A673 (cell line): ENCODE data around the gene CDK1. TPM values are rescaled to one million over a fixed set of nuclear protein-coding genes. Genes with fewer than 3 reads are reported as not detected.

Experiments
- BruUV-seq: library from RNA; stranded (reverse); fragments of 400-500 nt; replicated peaks from 2 replicates; lab custom pipeline; 2021; lab: Mats Ljungman, UMichigan
- CTCF ChIA-PET: fragments of 300-600 bp; sonication (Branson Sonifier 250); formaldehyde crosslinking; loops from one replicate; lab custom pipeline; 2022; ENCODE audit warnings: antibody characterized with exemption; lab: Charles Lee
- POLR2A ChIA-PET: fragments of 300-600 bp; sonication (Branson Sonifier 250); formaldehyde crosslinking; loops from one replicate; lab custom pipeline; 2022; ENCODE audit warnings: antibody characterized with exemption; ENCODE audit not compliant: low non-redundant PET; lab: Charles Lee
- DNase-seq: peaks from one replicate; pipeline ENCODE4 v3.0.0-alpha.2; 2015; ENCODE audit warnings: low spot score
- H3K27ac ChIP-seq: fragments of 200-600 bp; sonication (generic); 2 replicates; pipeline ENCODE4 v1.5.1; 2016; ENCODE audit warnings: mixed run types, low read depth, mild to moderate bottlenecking, mixed read lengths, antibody characterized with exemption, low read length; ENCODE audit not compliant: poor library complexity, severe bottlenecking
- H3K27me3 ChIP-seq: fragments of 200-600 bp; sonication (generic); replicated peaks from 2 replicates; pipeline ENCODE4 v1.6.1; 2017; ENCODE audit warnings: mixed run types, low read depth, mild to moderate bottlenecking, mixed read lengths, antibody characterized with exemption, low read length; ENCODE audit not compliant: insufficient read depth, poor library complexity
- H3K36me3 ChIP-seq: fragments of 200-600 bp; sonication (generic); 2 replicates; pipeline ENCODE4 v1.6.1; 2016; ENCODE audit warnings: mixed run types, mild to moderate bottlenecking, mixed read lengths, antibody characterized with exemption, low read length; ENCODE audit not compliant: insufficient read depth, poor library complexity, severe bottlenecking
- H3K4me1 ChIP-seq: fragments of 200-600 bp; sonication (generic); 2 replicates; pipeline ENCODE4 v1.6.1; 2017; ENCODE audit warnings: mixed run types, mild to moderate bottlenecking, mixed read lengths, antibody characterized with exemption, low read length; ENCODE audit not compliant: insufficient read depth, poor library complexity, severe bottlenecking
- H3K4me3 ChIP-seq: fragments of 200-600 bp; sonication (generic); 2 replicates; pipeline ENCODE4 v1.5.1; 2016; ENCODE audit warnings: low read depth, mixed run types, mild to moderate bottlenecking, mixed read lengths, low read length; ENCODE audit not compliant: poor library complexity, severe bottlenecking
- H3K9me3 ChIP-seq: fragments of 200-600 bp; sonication (generic); 2 replicates; pipeline ENCODE4 v1.6.1; 2016; ENCODE audit warnings: mixed run types, low read depth, mild to moderate bottlenecking, mixed read lengths, antibody characterized with exemption, low read length; ENCODE audit not compliant: poor library complexity, severe bottlenecking
- EZH2 ChIP-seq: fragments of 200-600 bp; sonication (generic); IDR thresholded peaks from 2 replicates; pipeline ENCODE4 v1.6.1; 2017; ENCODE audit warnings: borderline replicate concordance, low read depth, mild to moderate bottlenecking, mixed read lengths, antibody characterized with exemption, low read length; ENCODE audit not compliant: poor library complexity, severe bottlenecking
- intact Hi-C: fragments of 100-400 bp; cut with micrococcal nuclease; formaldehyde crosslinking; loops from one replicate; pipeline ENCODE4 v1.10.0; 2022; ENCODE audit not compliant: unreplicated experiment
- total RNA-seq: library from RNA; stranded (reverse); gene quantifications from 2 replicates; pipeline ENCODE4 v1.2.3, GENCODE V29; 2021
- TF ChIP-seq, protein P1 (sequence below): fragments of 300-800, 200-600 bp; sonication (generic); conservative IDR thresholded peaks from 2 replicates; pipeline ENCODE4 v1.5.1; 2017; ENCODE audit warnings: low read depth, mild to moderate bottlenecking, antibody characterized with exemption, low read length, moderate library complexity, mixed read lengths

The CDK1 gene
- total RNA-seq, 1 experiment from 2014 or later, result 168 TPM

DNA sequence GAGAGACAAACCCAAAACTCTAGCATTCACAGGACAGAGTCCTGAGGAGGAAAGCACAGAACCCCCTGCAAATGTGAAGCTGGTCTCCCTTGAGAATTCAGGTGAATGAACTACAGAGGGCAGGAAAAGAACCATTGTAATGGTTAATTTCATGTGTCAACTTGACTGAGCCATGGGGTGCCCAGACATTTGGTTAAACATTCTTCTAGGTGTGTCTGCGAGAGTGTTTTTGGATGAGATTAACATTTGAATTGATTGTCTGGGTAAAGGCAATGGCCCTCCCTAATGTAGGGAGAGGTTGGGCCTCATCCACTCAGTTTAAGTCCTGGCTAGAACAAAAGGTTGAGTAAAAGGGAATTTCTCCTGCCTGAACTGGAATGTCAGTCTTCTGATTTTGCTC lies 15.7 kb upstream of the CDK1 start:
- intact Hi-C loops, result no loop called here
- no peak overlapping the region for H3K27ac ChIP-seq
- no peak for DNase-seq
- H3K4me3 ChIP-seq, result no peak overlapping the region
- TF ChIP-seq, protein P1, sequence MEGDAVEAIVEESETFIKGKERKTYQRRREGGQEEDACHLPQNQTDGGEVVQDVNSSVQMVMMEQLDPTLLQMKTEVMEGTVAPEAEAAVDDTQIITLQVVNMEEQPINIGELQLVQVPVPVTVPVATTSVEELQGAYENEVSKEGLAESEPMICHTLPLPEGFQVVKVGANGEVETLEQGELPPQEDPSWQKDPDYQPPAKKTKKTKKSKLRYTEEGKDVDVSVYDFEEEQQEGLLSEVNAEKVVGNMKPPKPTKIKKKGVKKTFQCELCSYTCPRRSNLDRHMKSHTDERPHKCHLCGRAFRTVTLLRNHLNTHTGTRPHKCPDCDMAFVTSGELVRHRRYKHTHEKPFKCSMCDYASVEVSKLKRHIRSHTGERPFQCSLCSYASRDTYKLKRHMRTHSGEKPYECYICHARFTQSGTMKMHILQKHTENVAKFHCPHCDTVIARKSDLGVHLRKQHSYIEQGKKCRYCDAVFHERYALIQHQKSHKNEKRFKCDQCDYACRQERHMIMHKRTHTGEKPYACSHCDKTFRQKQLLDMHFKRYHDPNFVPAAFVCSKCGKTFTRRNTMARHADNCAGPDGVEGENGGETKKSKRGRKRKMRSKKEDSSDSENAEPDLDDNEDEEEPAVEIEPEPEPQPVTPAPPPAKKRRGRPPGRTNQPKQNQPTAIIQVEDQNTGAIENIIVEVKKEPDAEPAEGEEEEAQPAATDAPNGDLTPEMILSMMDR, result no peak
- TF ChIP-seq EZH2, result no peak
- ChIA-PET POLR2A (no interaction called here), CTCF (no interaction called here)
- no peaks in the 10 kb centered on the region for H3K36me3 ChIP-seq
- H3K4me1 ChIP-seq, result no peaks in the 10 kb centered on the region
- no peaks in the 10 kb centered on the region for H3K27me3 ChIP-seq
- no peaks in the 10 kb centered on the region for H3K9me3 ChIP-seq
- no TSS peak for BruUV-seq

DNA sequence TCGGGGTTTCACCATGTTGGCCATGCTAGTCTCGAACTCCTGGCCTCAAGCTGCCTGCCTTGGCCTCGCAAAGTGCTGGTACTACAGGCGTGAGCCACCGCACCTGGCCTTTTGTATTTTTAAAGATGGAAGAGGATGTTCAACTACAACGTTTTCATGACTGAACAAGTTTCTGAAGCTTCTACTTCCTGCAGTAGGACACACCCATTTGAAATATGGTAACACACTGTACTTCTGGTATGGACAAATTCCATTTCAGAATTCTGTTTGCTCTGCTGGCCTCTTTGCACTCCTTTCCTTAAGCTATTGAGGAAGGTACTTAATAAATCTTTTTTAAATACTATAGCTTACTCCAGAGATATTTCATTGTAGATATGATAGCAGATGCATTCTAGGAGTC lies 10.9 kb upstream of the CDK1 start:
- Histone ChIP-seq H3K9me3 (no peaks in the 10 kb centered on the region), H3K27ac (no peak overlapping the region), H3K36me3 (no peaks in the 10 kb centered on the region), H3K4me1 (peaks cover 6% of the 10 kb centered on the region), H3K4me3 (no peak overlapping the region), H3K27me3 (no peaks in the 10 kb centered on the region)
- intact Hi-C loops, result loop anchor here (1.0 kb wide), 1 partner anchor 10 kb away; no protein-coding TSS in a partner anchor
- ChIA-PET CTCF (no interaction called here), POLR2A (no interaction called here)
- TF ChIP-seq, protein P1, result no peak
- no peak for TF ChIP-seq EZH2
- no peak for DNase-seq
- no TSS peak for BruUV-seq

DNA sequence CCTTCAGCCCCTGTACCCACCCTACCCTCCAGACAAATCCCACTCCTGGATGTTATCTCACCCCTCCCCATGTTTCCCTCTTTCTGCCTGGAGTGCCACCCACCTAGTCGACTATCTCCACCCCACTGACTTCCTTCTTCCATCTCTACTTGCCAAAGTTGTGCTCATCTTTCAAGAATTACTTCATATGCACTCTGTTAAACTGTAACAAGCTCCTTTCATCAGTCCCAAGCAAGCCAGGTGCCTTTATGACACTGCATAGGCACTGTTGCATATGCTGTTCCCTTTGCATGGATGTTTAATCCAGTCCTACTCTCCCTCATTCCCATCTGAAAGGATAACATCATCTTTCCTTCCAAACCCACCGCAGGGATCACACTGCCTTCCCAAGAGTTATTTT lies 8.9 kb upstream of the CDK1 start:
- ChIA-PET CTCF (interaction anchor here (0.7 to 1.3 kb wide), 2 partner anchors 9 to 10 kb away, joined by 6 to 8 read pairs; partner anchors contain the start of gene CDK1), POLR2A (no interaction called here)
- DNase-seq, result no peak
- H3K9me3 ChIP-seq, result no peaks in the 10 kb centered on the region
- no peak overlapping the region for H3K4me3 ChIP-seq
- no peaks in the 10 kb centered on the region for H3K36me3 ChIP-seq
- no peak for TF ChIP-seq EZH2
- TF ChIP-seq, protein P1, result no peak
- no peaks in the 10 kb centered on the region for H3K27me3 ChIP-seq
- H3K27ac ChIP-seq, result no peak overlapping the region
- no TSS peak for BruUV-seq
- intact Hi-C loops, result loop anchor here (2.0 kb wide), 2 partner anchors 121 to 325 kb away; no protein-coding TSS in a partner anchor
- peaks cover 6% of the 10 kb centered on the region for H3K4me1 ChIP-seq
